Mucosa of descending colon (tissue), 3 donors: ENCODE measurements around the gene RBFOX2. TPM values are rescaled to one million over a fixed set of nuclear protein-coding genes. Genes with fewer than 3 reads are reported as not detected.
"Not testable (repeated sequence)": the region's sequence is repeated elsewhere in the genome, so short reads cannot be mapped to it uniquely, and the experiment has no call there.

Experiments used
- ATAC-seq: fragments of 200-7000 bp; cut with Tn5 transposase; one replicate; pipeline ENCODE4 v1.9.1; 2020; ENCODE audit warnings: mild to moderate bottlenecking, moderate library complexity
- DNase-seq, 3 donors: peaks; one replicate each; pipeline ENCODE4 v3.0.0-alpha.2; 2020
- H3K36me3 ChIP-seq: fragments of 200-600 bp; one replicate; pipeline ENCODE4 v1.8.0; 2021; ENCODE audit warnings: low read depth, mild to moderate bottlenecking
- H3K4me1 ChIP-seq: fragments of 200-600 bp; one replicate; pipeline ENCODE4 v1.8.0; 2021; ENCODE audit warnings: low read depth, mild to moderate bottlenecking
- H3K4me3 ChIP-seq: fragments of 200-600 bp; one replicate; pipeline ENCODE4 v1.8.0; 2021; ENCODE audit warnings: mild to moderate bottlenecking
- H3K9me3 ChIP-seq: fragments of 200-600 bp; one replicate; pipeline ENCODE4 v1.8.0; 2021; ENCODE audit warnings: mild to moderate bottlenecking
- intact Hi-C, 2 donors: fragments of 100-400 bp; cut with DNase I in 1 of 2; cut with micrococcal nuclease in 1 of 2; formaldehyde crosslinking; loops; one replicate each; pipeline versions ENCODE4 v1.11.0 to v1.11.1; 2022; cut with DNase I, micrococcal nuclease
- long read RNA-seq, 2 donors: library from polyadenylated mRNA; unstranded; transcript quantifications; one replicate each; pipeline ENCODE4 v2.0.0, GENCODE V29; 2019 to 2021
- total RNA-seq, 3 donors: library from RNA; stranded (reverse); fragmentation: NEBNext Ultra II Directional in 2 of 3; extraction: Animal tissue kit (Norgen Biotek cat#: 25700) in 2 of 3; gene quantifications; one replicate each; pipeline versions ENCODE4 v1.2.1 to v1.2.4, GENCODE V29; 2021 to 2023
- TF ChIP-seq, protein P1 (sequence below): fragments of 200-600 bp; IDR thresholded peaks from one replicate; pipeline ENCODE4 v1.8.0; 2022; ENCODE audit warnings: antibody characterized with exemption, mild to moderate bottlenecking
- donor health status: DM: no; HTN: no; CAD: no; lungs with moderate emphysema.
- donor health status: DM: no; HTN: no; CAD: no.
- donor health status: DM: no; HTN: yes; CAD: no.

The RBFOX2 gene, protein sequence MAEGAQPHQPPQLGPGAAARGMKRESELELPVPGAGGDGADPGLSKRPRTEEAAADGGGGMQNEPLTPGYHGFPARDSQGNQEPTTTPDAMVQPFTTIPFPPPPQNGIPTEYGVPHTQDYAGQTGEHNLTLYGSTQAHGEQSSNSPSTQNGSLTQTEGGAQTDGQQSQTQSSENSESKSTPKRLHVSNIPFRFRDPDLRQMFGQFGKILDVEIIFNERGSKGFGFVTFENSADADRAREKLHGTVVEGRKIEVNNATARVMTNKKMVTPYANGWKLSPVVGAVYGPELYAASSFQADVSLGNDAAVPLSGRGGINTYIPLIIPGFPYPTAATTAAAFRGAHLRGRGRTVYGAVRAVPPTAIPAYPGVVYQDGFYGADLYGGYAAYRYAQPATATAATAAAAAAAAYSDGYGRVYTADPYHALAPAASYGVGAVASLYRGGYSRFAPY
- 100 to 1,000 TPM in 1 of 3 donors, 10 to 100 TPM in 2; 46.0 to 141 (median 46.2) TPM for total RNA-seq
- long read RNA-seq, donor 1, partial matches to known transcripts: 6 of 677 reads
- long read RNA-seq, donor 1, other reads (novel, unspliced or antisense): 667 of 677 reads
- long read RNA-seq, donor 2, full-length matches to known transcripts: 2 of 483 reads
- long read RNA-seq, donor 2, partial matches to known transcripts: 0 of 483 reads
- long read RNA-seq, donor 2, other reads (novel, unspliced or antisense): 481 of 483 reads

DNA sequence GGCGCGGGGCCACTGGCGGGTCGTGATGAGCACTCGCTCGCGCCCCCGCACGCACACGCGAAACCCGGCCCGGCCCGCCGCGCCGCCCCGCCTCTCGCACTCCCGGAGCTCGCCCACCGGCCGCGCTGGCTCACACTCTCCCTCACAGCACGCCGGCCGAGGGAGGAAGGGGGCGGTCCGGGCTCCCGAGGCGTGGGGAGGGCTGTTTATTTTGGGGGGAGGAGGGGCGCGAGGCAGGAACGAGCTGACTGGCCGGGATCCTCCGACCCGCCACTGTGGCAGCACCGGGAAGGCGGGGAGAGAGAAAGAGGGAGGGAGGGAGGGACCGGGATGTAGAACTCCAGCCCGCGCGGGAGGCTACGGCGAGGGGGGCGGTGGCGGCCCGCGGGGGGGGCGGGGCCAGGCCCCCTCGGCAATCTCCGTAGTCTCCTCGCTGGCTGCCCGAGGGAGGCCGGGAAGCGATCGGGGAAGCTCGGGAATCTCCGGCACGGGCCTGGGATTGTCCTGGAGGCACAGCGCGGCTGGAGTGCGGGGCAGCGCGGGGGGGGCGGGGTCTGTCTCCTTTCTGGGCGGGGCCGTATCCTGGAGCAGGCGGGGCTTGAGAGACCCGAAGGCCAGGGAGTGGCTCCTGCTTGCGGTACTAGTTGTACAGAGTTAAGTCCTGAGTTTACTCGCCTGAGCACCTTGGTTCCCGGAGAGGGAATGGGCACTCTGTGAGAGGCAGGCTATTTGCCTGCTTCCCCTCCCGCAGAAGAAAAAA is at the start of gene RBFOX2:
TSS of gene RBFOX2 (minus strand) at position 179 of the 760 bp plus-strand sequence. CDS start 399 bp downstream, outside the sequence.
- ATAC-seq (peak; percentile 92), DNase-seq (peak; percentile 96 to 99 (median 98))
- Histone ChIP-seq H3K36me3 (no peaks in the 10 kb centered on the region), H3K4me3 (peak within 1 kb of the TSS; percentile 59), H3K4me1 (peaks cover 19% of the 10 kb centered on the region), H3K9me3 (no peaks in the 10 kb centered on the region)
- TF ChIP-seq, protein P1, sequence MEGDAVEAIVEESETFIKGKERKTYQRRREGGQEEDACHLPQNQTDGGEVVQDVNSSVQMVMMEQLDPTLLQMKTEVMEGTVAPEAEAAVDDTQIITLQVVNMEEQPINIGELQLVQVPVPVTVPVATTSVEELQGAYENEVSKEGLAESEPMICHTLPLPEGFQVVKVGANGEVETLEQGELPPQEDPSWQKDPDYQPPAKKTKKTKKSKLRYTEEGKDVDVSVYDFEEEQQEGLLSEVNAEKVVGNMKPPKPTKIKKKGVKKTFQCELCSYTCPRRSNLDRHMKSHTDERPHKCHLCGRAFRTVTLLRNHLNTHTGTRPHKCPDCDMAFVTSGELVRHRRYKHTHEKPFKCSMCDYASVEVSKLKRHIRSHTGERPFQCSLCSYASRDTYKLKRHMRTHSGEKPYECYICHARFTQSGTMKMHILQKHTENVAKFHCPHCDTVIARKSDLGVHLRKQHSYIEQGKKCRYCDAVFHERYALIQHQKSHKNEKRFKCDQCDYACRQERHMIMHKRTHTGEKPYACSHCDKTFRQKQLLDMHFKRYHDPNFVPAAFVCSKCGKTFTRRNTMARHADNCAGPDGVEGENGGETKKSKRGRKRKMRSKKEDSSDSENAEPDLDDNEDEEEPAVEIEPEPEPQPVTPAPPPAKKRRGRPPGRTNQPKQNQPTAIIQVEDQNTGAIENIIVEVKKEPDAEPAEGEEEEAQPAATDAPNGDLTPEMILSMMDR: no peak
- intact Hi-C loops: no loop called here

DNA sequence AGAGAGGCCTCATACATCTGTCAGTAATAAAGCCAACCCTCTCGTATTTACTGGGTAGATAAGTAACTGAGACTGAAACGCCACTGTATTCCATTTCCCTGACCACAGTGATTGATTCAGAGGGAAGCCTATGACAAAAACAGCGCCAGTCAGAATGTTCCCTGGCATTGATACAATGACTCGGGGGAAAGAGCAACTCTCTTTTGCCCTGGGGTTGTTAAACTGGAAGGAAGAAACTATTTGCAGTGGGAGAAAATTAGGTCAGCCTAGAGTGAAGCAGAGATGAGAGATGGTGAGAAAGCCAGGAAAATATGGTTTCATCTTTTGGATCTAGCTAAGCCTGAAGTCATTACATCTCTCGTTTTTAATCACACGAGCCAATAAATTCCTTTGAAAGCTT is 48.6 kb upstream of the RBFOX2 start:
- Histone ChIP-seq H3K9me3 (no peaks in the 10 kb centered on the region), H3K4me3 (no peak overlapping the region), H3K4me1 (no peaks in the 10 kb centered on the region), H3K36me3 (no peaks in the 10 kb centered on the region)
- no peak for ATAC-seq
- DNase-seq: no peak
- intact Hi-C loops: loop anchor here in 1 of 2 donors (10.0 kb wide), 1 partner anchor 48 kb away; no protein-coding TSS in a partner anchor
- TF ChIP-seq, protein P1: no peak

DNA sequence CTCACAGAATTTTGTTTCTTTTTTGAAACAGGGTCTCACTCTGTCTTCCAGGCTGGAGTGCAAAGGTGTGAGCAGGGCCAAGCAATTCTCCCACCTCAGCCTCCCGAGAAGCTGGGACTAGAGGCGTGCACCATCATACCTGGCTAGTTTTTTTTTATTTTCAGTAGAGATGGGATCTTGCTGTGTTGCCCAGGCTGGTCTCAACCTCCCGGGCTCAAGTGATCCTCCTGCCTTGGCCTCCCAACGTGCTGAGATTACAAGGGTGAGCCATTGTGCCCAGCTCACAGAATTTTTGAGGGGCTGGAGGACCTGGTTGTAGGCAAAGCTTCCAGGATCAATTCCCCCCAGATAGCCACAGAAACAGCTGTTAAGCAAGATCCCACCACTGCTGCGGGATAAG is 47.1 kb upstream of the RBFOX2 start:
- TF ChIP-seq, protein P1: no peak
- no peak for DNase-seq
- no peaks in the 10 kb centered on the region for H3K9me3 ChIP-seq
- ATAC-seq: no peak
- no peaks in the 10 kb centered on the region for H3K36me3 ChIP-seq
- no peak overlapping the region for H3K4me3 ChIP-seq
- no peaks in the 10 kb centered on the region for H3K4me1 ChIP-seq
- intact Hi-C loops: loop anchor here in 1 of 2 donors (10.0 kb wide), 1 partner anchor 49 kb away; no protein-coding TSS in a partner anchor

DNA sequence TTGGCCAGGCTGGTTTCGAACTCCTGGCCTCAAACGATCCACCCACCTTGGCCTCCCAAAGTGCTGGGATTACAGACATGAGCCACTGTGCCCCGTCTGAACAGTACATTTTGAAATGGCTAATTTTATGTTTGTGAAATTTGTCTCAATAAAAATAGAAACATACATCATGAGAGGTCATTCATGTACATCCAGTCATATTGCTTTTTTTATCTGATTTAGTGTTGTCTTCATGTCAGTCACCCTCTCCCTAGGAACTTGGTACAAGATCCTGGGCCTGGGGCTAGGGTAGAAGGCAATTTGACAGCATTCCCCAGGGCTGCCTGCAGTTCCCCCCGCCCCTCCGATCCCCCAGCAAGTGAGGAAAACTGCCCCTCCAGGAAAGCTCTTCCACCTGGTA is 46.6 kb upstream of the RBFOX2 start:
- ATAC-seq (no peak), DNase-seq (no peak)
- TF ChIP-seq, protein P1: no peak
- H3K36me3 ChIP-seq: no peaks in the 10 kb centered on the region
- H3K9me3 ChIP-seq: no peaks in the 10 kb centered on the region
- no peak overlapping the region for H3K4me3 ChIP-seq
- intact Hi-C loops: loop anchor here in 1 of 2 donors (10.0 kb wide), 1 partner anchor 50 kb away; no protein-coding TSS in a partner anchor
- H3K4me1 ChIP-seq: no peaks in the 10 kb centered on the region

DNA sequence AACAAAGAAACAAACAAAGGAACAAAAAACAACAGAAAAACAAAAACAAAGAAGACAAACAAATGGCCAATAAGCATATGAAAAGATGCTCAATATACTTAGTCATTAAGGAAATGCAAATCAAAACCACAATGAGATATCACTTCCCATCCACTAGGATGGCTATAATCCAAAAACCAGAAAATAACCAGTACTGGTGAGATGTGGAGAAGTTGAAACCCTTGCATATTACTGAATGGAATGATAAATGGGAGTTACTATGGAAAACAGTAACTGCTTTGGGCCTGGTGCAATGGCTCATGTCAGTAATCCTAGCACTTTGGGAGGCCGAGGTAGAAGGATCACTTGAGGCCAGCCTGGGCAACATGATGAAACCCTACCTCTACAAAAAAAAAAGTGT is 44.9 kb upstream of the RBFOX2 start:
- intact Hi-C loops: loop anchor here in 1 of 2 donors (10.0 kb wide), 1 partner anchor 51 kb away; no protein-coding TSS in a partner anchor
- no peaks in the 10 kb centered on the region for H3K9me3 ChIP-seq
- no peaks in the 10 kb centered on the region for H3K4me1 ChIP-seq
- no peak for ATAC-seq
- no peak for DNase-seq
- no peaks in the 10 kb centered on the region for H3K36me3 ChIP-seq
- no peak overlapping the region for H3K4me3 ChIP-seq
- TF ChIP-seq, protein P1: no peak

DNA sequence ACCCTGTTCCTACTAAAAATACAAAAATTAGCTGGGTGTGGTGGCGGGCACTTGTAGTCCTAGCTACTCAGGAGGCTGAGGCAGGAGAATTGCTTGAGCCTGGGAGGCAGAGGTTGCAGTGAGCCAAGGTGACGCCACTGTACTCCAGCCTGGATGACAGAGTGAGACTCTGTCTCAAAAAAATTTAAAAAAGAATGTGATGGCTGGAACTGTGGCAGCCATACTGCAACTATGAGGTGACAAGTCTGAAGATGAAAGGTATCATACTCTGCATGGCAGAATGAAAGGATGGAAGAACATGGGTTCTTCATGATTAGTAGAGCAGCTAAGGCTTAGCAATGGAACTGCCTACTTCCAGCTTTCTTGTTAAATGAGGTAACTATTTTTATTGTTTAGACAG is 42.0 kb upstream of the RBFOX2 start:
- H3K4me3 ChIP-seq, DNase-seq, H3K9me3 ChIP-seq, H3K4me1 ChIP-seq, H3K36me3 ChIP-seq, ATAC-seq: not testable (repeated sequence)
- intact Hi-C loops: loop anchor here in 1 of 2 donors (10.0 kb wide), 1 partner anchor 54 kb away; no protein-coding TSS in a partner anchor
